ENCODE results near the gene GNB4. TPM values are rescaled to one million over a fixed set of nuclear protein-coding genes. Genes with fewer than 3 reads are reported as not detected.

The GNB4 gene
- total RNA-seq, 1 experiment from 2014 or later: 26.7 TPM

DNA sequence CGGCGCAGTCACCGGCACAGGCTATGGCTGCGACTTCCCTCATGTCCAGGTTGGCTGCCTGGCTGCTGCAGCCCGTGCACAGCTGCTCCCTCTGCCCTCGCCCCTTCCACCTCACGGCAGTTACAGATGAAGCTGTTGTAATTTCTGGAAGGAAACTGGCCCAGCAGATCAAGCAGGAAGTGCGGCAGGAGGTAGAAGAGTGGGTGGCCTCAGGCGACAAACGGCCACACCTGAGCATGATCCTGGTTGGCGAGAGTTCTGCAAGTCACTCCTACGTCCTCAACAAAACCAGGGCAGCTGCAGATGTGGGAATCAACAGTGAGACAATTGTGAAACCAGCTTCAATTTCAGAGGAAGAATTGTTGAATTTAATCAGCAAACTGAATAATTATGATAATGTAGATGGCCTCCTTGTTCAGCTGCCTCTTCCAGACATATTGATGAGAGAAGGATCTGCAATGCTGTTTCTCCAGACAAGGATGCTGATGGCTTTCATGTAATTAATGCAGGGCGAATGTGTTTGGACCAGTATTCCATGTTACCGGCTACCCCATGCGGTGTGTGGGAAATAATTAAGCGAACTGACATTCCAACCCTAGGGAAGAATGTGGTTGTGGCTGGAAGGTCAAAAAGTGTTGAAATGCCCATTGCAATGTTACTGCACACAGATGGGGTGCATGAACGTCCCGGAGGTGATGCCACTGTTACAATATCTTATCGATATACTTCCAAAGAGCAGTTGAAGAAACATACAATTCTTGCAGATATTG lies 13.2 kb upstream of the GNB4 start:
- ChIA-PET POLR2A (no interaction called here), CTCF (no interaction called here)
- ATAC-seq: no peak; the same call in 1 of the 2 replicates
- in situ Hi-C loops (cut with HindIII; ENCODE audit: low pct_unique_long_range_greater_than_20kb, low sequenced_read_pairs) (no loop called here), intact Hi-C loops (cut with micrococcal nuclease; ENCODE audit: unreplicated experiment) (no loop called here)
- no TSS peak for BruUV-seq (replicated peaks)
- Histone ChIP-seq H3K36me3 (ENCODE audit: control insufficient read depth, insufficient read depth, low read length) (no peaks in the 10 kb centered on the region), H3K4me1 (ENCODE audit: control insufficient read depth, insufficient read depth, low read length) (no peaks in the 10 kb centered on the region), H3K9me3 (ENCODE audit: control insufficient read depth, insufficient read depth, low read depth, low read length) (no peaks in the 10 kb centered on the region), H3K27me3 (ENCODE audit: control insufficient read depth, insufficient read depth, low read length) (no peaks in the 10 kb centered on the region), H3K27ac (ENCODE audit: low read length) (no peak overlapping the region), H3K4me3 (ENCODE audit: low read depth in 2 of 2, low read length in 2 of 2) (no peak overlapping the region)
- TF ChIP-seq, protein P1, sequence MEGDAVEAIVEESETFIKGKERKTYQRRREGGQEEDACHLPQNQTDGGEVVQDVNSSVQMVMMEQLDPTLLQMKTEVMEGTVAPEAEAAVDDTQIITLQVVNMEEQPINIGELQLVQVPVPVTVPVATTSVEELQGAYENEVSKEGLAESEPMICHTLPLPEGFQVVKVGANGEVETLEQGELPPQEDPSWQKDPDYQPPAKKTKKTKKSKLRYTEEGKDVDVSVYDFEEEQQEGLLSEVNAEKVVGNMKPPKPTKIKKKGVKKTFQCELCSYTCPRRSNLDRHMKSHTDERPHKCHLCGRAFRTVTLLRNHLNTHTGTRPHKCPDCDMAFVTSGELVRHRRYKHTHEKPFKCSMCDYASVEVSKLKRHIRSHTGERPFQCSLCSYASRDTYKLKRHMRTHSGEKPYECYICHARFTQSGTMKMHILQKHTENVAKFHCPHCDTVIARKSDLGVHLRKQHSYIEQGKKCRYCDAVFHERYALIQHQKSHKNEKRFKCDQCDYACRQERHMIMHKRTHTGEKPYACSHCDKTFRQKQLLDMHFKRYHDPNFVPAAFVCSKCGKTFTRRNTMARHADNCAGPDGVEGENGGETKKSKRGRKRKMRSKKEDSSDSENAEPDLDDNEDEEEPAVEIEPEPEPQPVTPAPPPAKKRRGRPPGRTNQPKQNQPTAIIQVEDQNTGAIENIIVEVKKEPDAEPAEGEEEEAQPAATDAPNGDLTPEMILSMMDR (IDR thresholded peaks at IDR 0.05): no peak
- no peak for TF ChIP-seq POLR2AphosphoS5 (IDR thresholded peaks at IDR 0.05; ENCODE audit: low read depth, low read length)
- no peak for TF ChIP-seq SIN3A (IDR thresholded peaks at IDR 0.05; ENCODE audit: borderline replicate concordance, insufficient read depth, low read depth, low read length)
- TF ChIP-seq, protein P2, sequence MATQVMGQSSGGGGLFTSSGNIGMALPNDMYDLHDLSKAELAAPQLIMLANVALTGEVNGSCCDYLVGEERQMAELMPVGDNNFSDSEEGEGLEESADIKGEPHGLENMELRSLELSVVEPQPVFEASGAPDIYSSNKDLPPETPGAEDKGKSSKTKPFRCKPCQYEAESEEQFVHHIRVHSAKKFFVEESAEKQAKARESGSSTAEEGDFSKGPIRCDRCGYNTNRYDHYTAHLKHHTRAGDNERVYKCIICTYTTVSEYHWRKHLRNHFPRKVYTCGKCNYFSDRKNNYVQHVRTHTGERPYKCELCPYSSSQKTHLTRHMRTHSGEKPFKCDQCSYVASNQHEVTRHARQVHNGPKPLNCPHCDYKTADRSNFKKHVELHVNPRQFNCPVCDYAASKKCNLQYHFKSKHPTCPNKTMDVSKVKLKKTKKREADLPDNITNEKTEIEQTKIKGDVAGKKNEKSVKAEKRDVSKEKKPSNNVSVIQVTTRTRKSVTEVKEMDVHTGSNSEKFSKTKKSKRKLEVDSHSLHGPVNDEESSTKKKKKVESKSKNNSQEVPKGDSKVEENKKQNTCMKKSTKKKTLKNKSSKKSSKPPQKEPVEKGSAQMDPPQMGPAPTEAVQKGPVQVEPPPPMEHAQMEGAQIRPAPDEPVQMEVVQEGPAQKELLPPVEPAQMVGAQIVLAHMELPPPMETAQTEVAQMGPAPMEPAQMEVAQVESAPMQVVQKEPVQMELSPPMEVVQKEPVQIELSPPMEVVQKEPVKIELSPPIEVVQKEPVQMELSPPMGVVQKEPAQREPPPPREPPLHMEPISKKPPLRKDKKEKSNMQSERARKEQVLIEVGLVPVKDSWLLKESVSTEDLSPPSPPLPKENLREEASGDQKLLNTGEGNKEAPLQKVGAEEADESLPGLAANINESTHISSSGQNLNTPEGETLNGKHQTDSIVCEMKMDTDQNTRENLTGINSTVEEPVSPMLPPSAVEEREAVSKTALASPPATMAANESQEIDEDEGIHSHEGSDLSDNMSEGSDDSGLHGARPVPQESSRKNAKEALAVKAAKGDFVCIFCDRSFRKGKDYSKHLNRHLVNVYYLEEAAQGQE (IDR thresholded peaks at IDR 0.05; ENCODE audit: insufficient read depth in 1 of 2, low read depth in 2 of 2, low read length in 1 of 2): no peak
- no peak for TF ChIP-seq TCF7L2 (IDR thresholded peaks at IDR 0.05; ENCODE audit: low read depth, low read length)
- DNase-seq (ENCODE audit: low read depth, low spot score): no peak

DNA sequence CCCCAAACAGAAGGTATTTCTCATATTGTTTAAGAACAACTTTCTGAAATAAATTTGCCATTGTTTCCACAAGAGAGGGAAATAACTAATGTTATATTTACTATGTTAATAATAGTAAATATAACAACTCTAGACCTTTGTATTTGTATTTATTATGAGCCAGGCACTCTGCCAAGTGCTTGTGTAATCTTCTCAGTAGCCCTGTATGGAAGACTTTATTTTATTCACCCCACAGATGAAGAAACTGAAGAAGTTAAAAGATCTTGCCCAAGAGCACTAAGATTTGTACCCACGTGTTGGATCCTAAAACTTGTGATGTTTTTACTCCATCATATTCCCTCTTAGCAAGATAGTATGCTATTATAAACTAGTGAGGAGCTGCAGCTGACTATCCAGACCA lies 12.0 kb upstream of the GNB4 start:
- ATAC-seq (no peak), DNase-seq (ENCODE audit: low read depth, low spot score) (no peak)
- intact Hi-C loops (cut with micrococcal nuclease; ENCODE audit: unreplicated experiment) (no loop called here), in situ Hi-C loops (cut with HindIII; ENCODE audit: low pct_unique_long_range_greater_than_20kb, low sequenced_read_pairs) (no loop called here)
- ChIA-PET CTCF (no interaction called here), POLR2A (no interaction called here)
- H3K4me1 ChIP-seq (ENCODE audit: control insufficient read depth, insufficient read depth, low read length): no peaks in the 10 kb centered on the region
- no peak overlapping the region for H3K27ac ChIP-seq (ENCODE audit: low read length)
- no peaks in the 10 kb centered on the region for H3K36me3 ChIP-seq (ENCODE audit: control insufficient read depth, insufficient read depth, low read length)
- no TSS peak for BruUV-seq (replicated peaks)
- H3K9me3 ChIP-seq (ENCODE audit: control insufficient read depth, insufficient read depth, low read depth, low read length): no peaks in the 10 kb centered on the region
- TF ChIP-seq, protein P2 (IDR thresholded peaks at IDR 0.05; ENCODE audit: insufficient read depth in 1 of 2, low read depth in 2 of 2, low read length in 1 of 2): no peak
- TF ChIP-seq POLR2AphosphoS5 (IDR thresholded peaks at IDR 0.05; ENCODE audit: low read depth, low read length) (no peak), SIN3A (IDR thresholded peaks at IDR 0.05; ENCODE audit: borderline replicate concordance, insufficient read depth, low read depth, low read length) (no peak), TCF7L2 (IDR thresholded peaks at IDR 0.05; ENCODE audit: low read depth, low read length) (no peak)
- TF ChIP-seq, protein P1 (IDR thresholded peaks at IDR 0.05): no peak
- H3K27me3 ChIP-seq (ENCODE audit: control insufficient read depth, insufficient read depth, low read length): peaks cover 5% of the 10 kb centered on the region
- H3K4me3 ChIP-seq (ENCODE audit: low read depth in 2 of 2, low read length in 2 of 2): no peak overlapping the region

Data from Panc1 (cell line).